B cell (primary cell): ENCODE results near the gene ANK3. TPM values are rescaled to one million over a fixed set of nuclear protein-coding genes. Genes with fewer than 3 reads are reported as not detected.

ENCODE experiments used
- ATAC-seq: fragments of 200-7000 bp; cut with Tn5 transposase; one replicate; pipeline ENCODE4 v1.10.0; 2021; ENCODE audit warnings: low read depth, mild to moderate bottlenecking, moderate number of reproducible peaks, moderate library complexity
- CTCF ChIA-PET: fragments of 350-600 bp; sonication (Branson Sonifier 250); formaldehyde crosslinking; loops from one replicate; lab custom pipeline; 2021; ENCODE audit warnings: antibody characterized with exemption, inconsistent platforms; lab: Charles Lee
- POLR2A ChIA-PET: fragments of 350-600 bp; sonication (Branson Sonifier 250); formaldehyde crosslinking; loops from one replicate; lab custom pipeline; 2021; ENCODE audit warnings: antibody characterized with exemption; lab: Charles Lee
- DNase-seq: peaks from one replicate; pipeline ENCODE4 v3.0.0; 2013
- H2AFZ ChIP-seq: 2 replicates; pipeline ENCODE4 v1.6.1; 2012; ENCODE audit warnings: mild to moderate bottlenecking, low read depth, low read length; ENCODE audit not compliant: insufficient read depth, poor library complexity, severe bottlenecking
- H3K27ac ChIP-seq, 2 donors: 1 replicate in 1 of 2; 2 replicates in 1 of 2; pipeline ENCODE4 v1.5.1; 2012 to 2013; ENCODE audit warnings: low read length in 2 of 2, mild to moderate bottlenecking in 2 of 2, moderate library complexity in 1 of 2
- H3K27me3 ChIP-seq, 4 experiments: fragments of 200-600 bp in 1 of 4; sonication (generic) in 1 of 4; replicated peaks in 1 of 4; 1 replicate in 2 of 4; 2 replicates in 2 of 4; pipeline versions ENCODE4 v1.6.1 to v1.7.0; 2013 to 2016; ENCODE audit warnings: low read length in 3 of 4, mild to moderate bottlenecking in 2 of 4, mixed read lengths in 1 of 4, moderate library complexity in 1 of 4; ENCODE audit not compliant: insufficient read depth in 4 of 4, control insufficient read depth in 3 of 4; ENCODE audit errors: control extremely low read depth in 1 of 4
- H3K36me3 ChIP-seq, 2 experiments: replicated peaks in 1 of 2; 1 replicate in 1 of 2; 2 replicates in 1 of 2; pipeline versions ENCODE4 v1.6.1 to v1.7.1; 2013; ENCODE audit warnings: low read length in 1 of 2; ENCODE audit not compliant: insufficient read depth in 2 of 2, control insufficient read depth in 1 of 2; ENCODE audit errors: control extremely low read depth in 1 of 2, extremely low read depth in 1 of 2
- H3K4me1 ChIP-seq, 2 donors: fragments of 200-600 bp in 1 of 2; sonication (generic) in 1 of 2; 1 replicate in 1 of 2; 2 replicates in 1 of 2; pipeline versions ENCODE4 v1.5.1 to v1.6.1; 2013 to 2017; ENCODE audit warnings: low read length in 2 of 2; ENCODE audit not compliant: control insufficient read depth in 2 of 2, insufficient read depth in 2 of 2
- H3K4me2 ChIP-seq: replicated peaks from 2 replicates; pipeline ENCODE3; 2012; ENCODE audit warnings: mild to moderate bottlenecking, low read depth, low read length; ENCODE audit not compliant: poor library complexity, severe bottlenecking
- H3K4me3 ChIP-seq, 5 experiments: fragments of 200-600 bp in 1 of 5; sonication (generic) in 1 of 5; 1 replicate in 3 of 5; 2 replicates in 2 of 5; pipeline versions ENCODE4 v1.5.1 to v1.7.0; 2011 to 2016; ENCODE audit warnings: low read length in 4 of 5, mild to moderate bottlenecking in 4 of 5, low read depth in 2 of 5, control low read depth in 1 of 5, moderate library complexity in 1 of 5; ENCODE audit not compliant: insufficient read depth in 1 of 5; ENCODE audit errors: control extremely low read depth in 1 of 5, extremely low read depth in 1 of 5
- H3K79me2 ChIP-seq: fragments of 200-600 bp; sonication (generic); one replicate; pipeline ENCODE4 v1.6.0; 2016; ENCODE audit warnings: low read length; ENCODE audit not compliant: control insufficient read depth, insufficient read depth
- H3K9ac ChIP-seq: fragments of 200-600 bp; sonication (generic); 2 replicates; pipeline ENCODE4 v1.6.1; 2017; ENCODE audit warnings: mild to moderate bottlenecking, low read length, moderate library complexity
- H3K9me3 ChIP-seq, 3 donors: one replicate each; pipeline versions ENCODE4 v1.6.1 to v1.7.1; 2013; ENCODE audit warnings: low read length in 2 of 3; ENCODE audit not compliant: control insufficient read depth in 2 of 3, insufficient read depth in 1 of 3; ENCODE audit errors: control extremely low read depth in 1 of 3
- H4K20me1 ChIP-seq: 2 replicates; pipeline ENCODE4 v1.6.0; 2012; ENCODE audit warnings: mild to moderate bottlenecking, low read length; ENCODE audit not compliant: insufficient read depth, control insufficient read depth, poor library complexity, severe bottlenecking
- H3K27ac Mint-ChIP-seq: one replicate; pipeline ENCODE4 v1.8.0; 2021; ENCODE audit warnings: mixed read lengths
- H3K27me3 Mint-ChIP-seq: one replicate; pipeline ENCODE4 v1.8.0; 2021; ENCODE audit warnings: mixed read lengths
- H3K4me1 Mint-ChIP-seq: one replicate; pipeline ENCODE4 v1.8.0; 2021; ENCODE audit warnings: mixed read lengths
- H3K4me3 Mint-ChIP-seq: one replicate; pipeline ENCODE4 v1.8.0; 2021; ENCODE audit warnings: mixed read lengths
- H3K9me3 Mint-ChIP-seq: one replicate; pipeline ENCODE4 v1.8.0; 2022; ENCODE audit warnings: mixed read lengths; ENCODE audit not compliant: insufficient read depth
- CTCF ChIP-seq: fragments of 200-600 bp; IDR thresholded peaks from one replicate; pipeline ENCODE4 v1.8.0; 2022; ENCODE audit warnings: antibody characterized with exemption, mild to moderate bottlenecking
- EZH2 ChIP-seq: IDR thresholded peaks from 2 replicates; pipeline ENCODE4 v1.6.1; 2012; ENCODE audit warnings: borderline replicate concordance, low read depth, mild to moderate bottlenecking, moderate library complexity, low read length; ENCODE audit not compliant: insufficient read depth, poor library complexity, severe bottlenecking
- WGBS: methylation state at CpG from one replicate; pipeline ENCODE4 v1.1.5; 2013; ENCODE audit warnings: missing lambda C conversion rate; ENCODE audit not compliant: insufficient coverage; 5-methylcytosine and 5-hydroxymethylcytosine counted together
- intact Hi-C: fragments of 100-400 bp; cut with micrococcal nuclease; formaldehyde crosslinking; loops from one replicate; pipeline ENCODE4 v1.10.0; 2022
- polyA plus RNA-seq: library from polyadenylated mRNA; depleted of rRNA; stranded (reverse); fragments of >200 nt; gene quantifications from 2 replicates; pipeline ENCODE4 v1.2.3, GENCODE V29; 2012
- total RNA-seq, 2 donors: library from RNA; stranded (reverse); fragments of 120-200 nt in 1 of 2; gene quantifications; 1 replicate in 1 of 2; 2 replicates in 1 of 2; pipeline versions ENCODE4 v1.2.3 to v1.2.4, GENCODE V29; 2013 to 2022

Gene ANK3
- total and polyA plus RNA-seq, 2 donors (not counting 1 experiment from before 2014, with no cell fraction given), result 4.9 to 21.6 TPM

- WGBS, result no CpG with 5 or more reads among the region's 4 CpGs
- Mint-ChIP-seq H3K27ac (peak overlapping the region; percentile 91), H3K9me3 (no peaks in the 10 kb centered on the region), H3K4me3 (peak overlapping the region; percentile 77), H3K4me1 (peaks cover 51% of the 10 kb centered on the region), H3K27me3 (no peaks in the 10 kb centered on the region)
- Histone ChIP-seq H3K36me3 (no peaks in the 10 kb centered on the region), H3K4me2 (peak overlapping the region; percentile 59), H4K20me1 (no peaks in the 10 kb centered on the region), H3K27me3 (no peaks in the 10 kb centered on the region), H3K79me2 (no peaks in the 10 kb centered on the region), H3K4me1 (peaks cover 40 to 41% of the 10 kb centered on the region in 2 donors), H3K9ac (peak overlapping the region; percentile 18), H3K4me3 (peak overlapping the region in 3 of 5 experiments; percentile 8 to 27 (median 19)), H3K9me3 (no peaks in the 10 kb centered on the region), H3K27ac (peak overlapping the region; percentile 83 to 84), H2AFZ (no peak overlapping the region)
- ATAC-seq (peak; percentile 94), DNase-seq (peak; percentile 82)
- ChIA-PET CTCF (interaction anchor here (1.0 to 6.2 kb wide), 8 partner anchors 8 to 237 kb away, joined by 3 to 34 read pairs (median 6); no protein-coding TSS in a partner anchor), POLR2A (interaction anchor here (0.7 to 1.2 kb wide), 4 partner anchors 8 to 121 kb away, joined by 3 read pairs; no protein-coding TSS in a partner anchor)
- TF ChIP-seq CTCF (no peak), EZH2 (no peak)
- intact Hi-C loops, result loop anchor here (1.0 to 5.0 kb wide), 5 partner anchors 8 to 114 kb away; partner anchors contain the start of gene ANK3
These were observed 38.4 kb downstream of the ANK3 start for GRCh38 chr10:60351191-60351853.

- H3K4me1 Mint-ChIP-seq, result peaks cover 51% of the 10 kb centered on the region
- H3K4me1 ChIP-seq, result peaks cover 40 to 41% of the 10 kb centered on the region in 2 donors
- no peaks in the 10 kb centered on the region for H3K9me3 Mint-ChIP-seq
- ChIA-PET CTCF (interaction anchor here (0.5 to 6.2 kb wide), 8 partner anchors 9 to 236 kb away, joined by 3 to 34 read pairs (median 6); no protein-coding TSS in a partner anchor), POLR2A (interaction anchor here (1.1 kb wide), 1 partner anchor 113 kb away, joined by 3 read pairs; no protein-coding TSS in a partner anchor)
- 88% methylated on average over 1 of the region's 2 CpGs for WGBS
- no peak overlapping the region for H3K9ac ChIP-seq
- H3K27me3 ChIP-seq, result no peaks in the 10 kb centered on the region
- no peaks in the 10 kb centered on the region for H3K9me3 ChIP-seq
- ATAC-seq, result no peak
- no peak for DNase-seq
- H3K4me3 Mint-ChIP-seq, result peak overlapping the region; percentile 77
- TF ChIP-seq CTCF, result no peak
- TF ChIP-seq EZH2, result no peak
- H3K79me2 ChIP-seq, result no peaks in the 10 kb centered on the region
- intact Hi-C loops, result loop anchor here (5.0 kb wide), 3 partner anchors 37 to 82 kb away; partner anchors contain the start of gene ANK3
- no peak overlapping the region for H3K4me3 ChIP-seq
- H3K27me3 Mint-ChIP-seq, result no peaks in the 10 kb centered on the region
- peak overlapping the region; percentile 59 for H3K4me2 ChIP-seq
- no peaks in the 10 kb centered on the region for H3K36me3 ChIP-seq
- H2AFZ ChIP-seq, result no peak overlapping the region
- H4K20me1 ChIP-seq, result no peaks in the 10 kb centered on the region
- H3K27ac ChIP-seq, result peak overlapping the region; percentile 83 to 84
- H3K27ac Mint-ChIP-seq, result peak overlapping the region; percentile 76
These were observed 39.3 kb downstream of the ANK3 start for GRCh38 chr10:60350400-60350799.
